ENCODE measurements around the gene PLCH1.
A peak's percentile ranks its signal among the peaks of the same experiment; 100 is the strongest.

Gene PLCH1

GRCh38 chr3:155369244-155369643, 375.6 kb downstream of the PLCH1 start:
- no peak for TF ChIP-seq CTCF (IDR thresholded peaks at IDR 0.05; ENCODE audit: insufficient read depth, low read depth, low read length, missing control alignments)
- no peak for DNase-seq (ENCODE audit: low read depth)
- H3K4me3 ChIP-seq (ENCODE audit: low read depth, low read length): no peak overlapping the region

- no peak overlapping the region for H3K4me3 ChIP-seq (ENCODE audit: low read depth, low read length)
- DNase-seq (ENCODE audit: low read depth): no peak
- TF ChIP-seq CTCF (IDR thresholded peaks at IDR 0.05; ENCODE audit: insufficient read depth, low read depth, low read length, missing control alignments): no peak
Observed at GRCh38 chr3:155368786-155369185, 376.1 kb downstream of the PLCH1 start.

GRCh38 chr3:155367506-155367905, 377.4 kb downstream of the PLCH1 start:
- DNase-seq (ENCODE audit: low read depth): peak; percentile 22
- TF ChIP-seq CTCF (IDR thresholded peaks at IDR 0.05; ENCODE audit: insufficient read depth, low read depth, low read length, missing control alignments): no peak

GRCh38 chr3:155365178-155365783, 379.6 kb downstream of the PLCH1 start:
- H3K4me3 ChIP-seq (ENCODE audit: low read depth, low read length): no peak overlapping the region
- TF ChIP-seq CTCF (IDR thresholded peaks at IDR 0.05; ENCODE audit: insufficient read depth, low read depth, low read length, missing control alignments): no peak
- no peak for DNase-seq (ENCODE audit: low read depth)

More at GRCh38 chr3:155367506-155367905, 377.4 kb downstream of the PLCH1 start:
- H3K4me3 ChIP-seq (ENCODE audit: low read depth, low read length): no peak overlapping the region

GRCh38 chr3:155364492-155364891, 380.4 kb downstream of the PLCH1 start:
- no peak for DNase-seq (ENCODE audit: low read depth)
- no peak overlapping the region for H3K4me3 ChIP-seq (ENCODE audit: low read depth, low read length)
- no peak for TF ChIP-seq CTCF (IDR thresholded peaks at IDR 0.05; ENCODE audit: insufficient read depth, low read depth, low read length, missing control alignments)

- no peak for TF ChIP-seq CTCF (IDR thresholded peaks at IDR 0.05; ENCODE audit: insufficient read depth, low read depth, low read length, missing control alignments)
- DNase-seq (ENCODE audit: low read depth): no peak
- no peak overlapping the region for H3K4me3 ChIP-seq (ENCODE audit: low read depth, low read length)
Observed at GRCh38 chr3:155363690-155364070, 381.2 kb downstream of the PLCH1 start.
